GM12878 (cell line): ENCODE results near the gene PTBP3.

Experiments
- FOXK2 ChIP-seq: fragments of 450-650 bp; IDR thresholded peaks from 2 replicates; pipeline ENCODE4 v1.6.1; 2017; ENCODE audit warnings: mild to moderate bottlenecking, moderate library complexity
- POLR2A ChIP-seq: IDR thresholded peaks from 2 replicates; pipeline ENCODE4 v1.6.1; 2011; ENCODE audit warnings: low read depth, mild to moderate bottlenecking, low read length
- POLR2AphosphoS5 ChIP-seq: IDR thresholded peaks from 2 replicates; pipeline ENCODE4 v1.6.1; 2011; ENCODE audit warnings: mild to moderate bottlenecking, low read length, inconsistent platforms
- RB1 ChIP-seq: fragments of 450-650 bp; formaldehyde crosslinking; IDR thresholded peaks from 2 replicates; pipeline ENCODE4 v1.6.1; 2017; ENCODE audit warnings: mild to moderate bottlenecking, borderline replicate concordance
- RBBP5 ChIP-seq: fragments of 200-600 bp; sonication (generic); conservative IDR thresholded peaks from 2 replicates; pipeline ENCODE4 v1.6.1; 2016
- YY1 ChIP-seq: IDR thresholded peaks from 2 replicates; pipeline ENCODE4 v1.6.1; 2011; ENCODE audit warnings: low read depth, mild to moderate bottlenecking, low read length
- TF ChIP-seq, protein P1 (sequence below), 3 experiments: IDR thresholded peaks in 2 of 3; conservative IDR thresholded peaks in 1 of 3; 2 replicates each; pipeline ENCODE4 v1.5.1; 2011; ENCODE audit warnings: low read depth in 3 of 3, low read length in 3 of 3, mild to moderate bottlenecking in 3 of 3, control low read depth in 2 of 3, moderate library complexity in 2 of 3, inconsistent platforms in 1 of 3, mixed read lengths in 1 of 3; ENCODE audit not compliant: control insufficient read depth in 2 of 3, insufficient read depth in 1 of 3; ENCODE audit errors: extremely low read depth in 1 of 3
- TF ChIP-seq, protein P2 (sequence below): IDR thresholded peaks from 2 replicates; pipeline ENCODE4 v1.6.1; 2011; ENCODE audit warnings: low read depth, low read length, improper control_type of control experiment, borderline replicate concordance

GRCh38 chr9:112252194-112252593 lies 81.2 kb downstream of the PTBP3 start:
- TF ChIP-seq YY1 = no peak
- TF ChIP-seq, protein P1, sequence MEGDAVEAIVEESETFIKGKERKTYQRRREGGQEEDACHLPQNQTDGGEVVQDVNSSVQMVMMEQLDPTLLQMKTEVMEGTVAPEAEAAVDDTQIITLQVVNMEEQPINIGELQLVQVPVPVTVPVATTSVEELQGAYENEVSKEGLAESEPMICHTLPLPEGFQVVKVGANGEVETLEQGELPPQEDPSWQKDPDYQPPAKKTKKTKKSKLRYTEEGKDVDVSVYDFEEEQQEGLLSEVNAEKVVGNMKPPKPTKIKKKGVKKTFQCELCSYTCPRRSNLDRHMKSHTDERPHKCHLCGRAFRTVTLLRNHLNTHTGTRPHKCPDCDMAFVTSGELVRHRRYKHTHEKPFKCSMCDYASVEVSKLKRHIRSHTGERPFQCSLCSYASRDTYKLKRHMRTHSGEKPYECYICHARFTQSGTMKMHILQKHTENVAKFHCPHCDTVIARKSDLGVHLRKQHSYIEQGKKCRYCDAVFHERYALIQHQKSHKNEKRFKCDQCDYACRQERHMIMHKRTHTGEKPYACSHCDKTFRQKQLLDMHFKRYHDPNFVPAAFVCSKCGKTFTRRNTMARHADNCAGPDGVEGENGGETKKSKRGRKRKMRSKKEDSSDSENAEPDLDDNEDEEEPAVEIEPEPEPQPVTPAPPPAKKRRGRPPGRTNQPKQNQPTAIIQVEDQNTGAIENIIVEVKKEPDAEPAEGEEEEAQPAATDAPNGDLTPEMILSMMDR (IDR thresholded peaks at IDR 0.05 in 2 of 3, conservative IDR thresholded peaks at IDR 0.05 in 1 of 3; ENCODE audit: control insufficient read depth in 2 of 3, extremely low read depth in 1 of 3, insufficient read depth in 1 of 3, low read depth in 3 of 3, low read length in 3 of 3) = no peak
- TF ChIP-seq FOXK2 = no peak
- no peak for TF ChIP-seq RB1
- TF ChIP-seq, protein P2, sequence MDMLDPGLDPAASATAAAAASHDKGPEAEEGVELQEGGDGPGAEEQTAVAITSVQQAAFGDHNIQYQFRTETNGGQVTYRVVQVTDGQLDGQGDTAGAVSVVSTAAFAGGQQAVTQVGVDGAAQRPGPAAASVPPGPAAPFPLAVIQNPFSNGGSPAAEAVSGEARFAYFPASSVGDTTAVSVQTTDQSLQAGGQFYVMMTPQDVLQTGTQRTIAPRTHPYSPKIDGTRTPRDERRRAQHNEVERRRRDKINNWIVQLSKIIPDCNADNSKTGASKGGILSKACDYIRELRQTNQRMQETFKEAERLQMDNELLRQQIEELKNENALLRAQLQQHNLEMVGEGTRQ = no peak
- no peak for TF ChIP-seq POLR2A
- no peak for TF ChIP-seq POLR2AphosphoS5
- TF ChIP-seq RBBP5 = no peak
